DMS114 treated with DMSO at 0.1 percent for 48 hours (cell line): ENCODE measurements around the gene TBC1D26.
"Not testable (repeated sequence)": the region's sequence is repeated elsewhere in the genome, so short reads cannot be mapped to it uniquely, and the experiment has no call there.

Experiments
- DNase-seq: peaks from one replicate; lab custom pipeline; 2025; ENCODE audit not compliant: unreplicated experiment; lab: John Stamatoyannopoulos, UW

The TBC1D26 gene

DNA sequence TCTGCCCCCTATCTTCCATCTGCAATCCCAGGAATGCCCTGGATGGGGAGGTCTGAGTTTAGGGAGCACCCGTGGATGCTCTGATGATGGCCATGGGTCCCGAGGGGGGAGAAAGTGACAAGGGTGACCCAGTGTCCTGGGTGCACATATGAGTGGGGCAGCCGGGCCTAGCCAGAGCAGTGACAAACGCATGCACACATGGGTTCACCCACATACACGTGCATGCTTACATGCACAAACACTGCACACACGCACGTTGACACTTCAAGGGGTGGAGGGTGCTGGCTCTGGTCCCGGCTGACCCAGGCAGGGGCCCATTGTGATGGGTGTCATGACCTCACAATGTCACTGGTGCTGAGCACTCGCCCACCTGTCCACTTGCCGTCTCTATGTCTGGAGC, at the start of gene TBC1D26:
Gene TBC1D26, plus strand, starts transcription at position 384 of the 400 bp plus-strand sequence. CDS start 3,066 bp downstream, outside the sequence.
- DNase-seq = not testable (repeated sequence)

DNA sequence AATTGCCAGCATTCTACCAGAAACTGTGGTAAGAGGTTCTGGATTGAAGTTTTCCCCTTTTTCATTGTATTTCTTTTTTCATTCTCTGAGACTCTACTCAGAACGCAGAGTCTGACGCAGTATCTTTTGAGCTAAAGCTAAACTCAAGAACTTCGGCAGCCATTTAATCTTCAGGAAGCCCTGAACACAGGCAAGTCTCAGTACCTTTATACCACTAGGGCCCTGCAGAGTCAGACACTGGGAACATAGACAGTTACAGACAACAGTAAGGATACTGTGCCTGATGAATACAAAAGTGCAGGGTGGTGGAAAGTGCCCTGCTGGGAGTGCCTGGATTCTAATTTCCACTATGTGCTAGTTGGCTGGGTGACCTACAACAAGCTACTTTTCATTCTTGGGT, 48.9 kb upstream of the TBC1D26 start:
- not testable (repeated sequence) for DNase-seq

DNA sequence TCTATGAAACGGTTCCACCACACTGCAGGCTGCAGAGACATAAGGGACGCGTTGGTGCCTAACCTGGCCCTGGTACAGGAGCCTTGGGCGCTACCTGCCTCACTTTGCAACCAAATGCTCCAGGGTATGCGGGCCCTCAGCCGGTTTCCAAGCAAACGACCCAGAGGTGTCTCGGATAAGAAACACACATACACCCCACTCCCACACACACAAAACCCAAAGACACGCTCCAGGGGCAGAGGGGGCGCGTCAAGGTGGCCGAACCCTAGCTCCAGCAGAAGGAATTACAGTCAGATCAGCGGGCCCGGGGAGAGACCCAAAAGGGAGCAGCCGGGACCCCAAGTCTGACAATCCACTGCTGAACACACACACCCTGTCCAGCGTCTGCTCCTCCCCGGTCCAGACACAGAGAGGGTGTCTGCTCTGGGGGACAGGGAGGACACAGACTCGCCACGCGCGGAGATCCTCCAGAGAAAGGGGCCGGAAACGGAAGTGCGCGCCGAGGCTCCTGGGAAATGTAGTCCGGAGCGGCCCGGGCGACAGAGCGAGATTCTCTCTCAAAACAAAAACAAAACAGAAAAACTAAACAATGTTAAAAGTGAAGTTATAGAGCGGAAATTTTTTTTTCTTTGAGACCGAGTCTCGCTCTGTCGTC, 48.1 kb upstream of the TBC1D26 start, which contains the start of gene TRIM16:
Gene TRIM16, minus strand, starts transcription at position 488 of the 655 bp plus-strand sequence. CDS start 32,702 bp downstream, outside the sequence.
- not testable (repeated sequence) for DNase-seq

DNA sequence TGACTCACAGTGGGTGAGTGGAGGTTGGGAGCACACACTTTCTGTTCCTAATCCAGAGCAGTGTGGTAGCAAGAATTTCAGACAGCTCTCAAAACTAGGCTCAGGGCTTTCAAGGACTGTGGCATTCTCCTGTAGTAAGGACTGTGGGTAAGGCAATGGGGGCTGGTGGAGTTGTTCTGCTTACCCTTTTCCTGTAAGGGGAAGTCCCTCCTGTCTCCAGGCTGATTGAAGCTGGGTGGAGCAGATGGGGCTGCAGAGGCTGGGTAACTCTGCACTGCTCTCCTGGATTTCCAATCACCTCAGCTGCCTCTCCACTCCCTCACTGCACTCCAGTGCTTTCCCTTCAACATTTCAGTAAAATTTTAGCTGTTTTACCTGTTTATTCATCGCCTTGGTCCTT, 44.6 kb upstream of the TBC1D26 start:
- DNase-seq = not testable (repeated sequence)

DNA sequence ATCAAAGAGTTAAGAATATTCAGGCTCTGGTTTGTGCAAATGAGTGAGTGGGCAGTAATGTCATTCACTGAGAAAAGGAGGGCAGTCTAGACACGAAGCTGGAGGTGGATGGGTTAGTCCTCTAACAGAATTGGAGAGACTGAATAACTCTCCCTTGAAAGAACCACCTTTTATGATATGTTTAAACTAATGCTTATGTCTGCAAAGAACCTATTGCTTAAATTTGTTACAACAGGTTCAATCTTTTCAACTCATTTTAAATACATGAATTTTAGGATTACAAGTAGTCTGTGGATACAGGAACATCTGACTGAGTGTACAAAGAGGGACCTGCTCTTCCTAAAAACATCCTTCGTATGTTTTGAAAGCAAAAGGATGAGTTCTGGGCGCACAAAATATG, 33.1 kb upstream of the TBC1D26 start:
- not testable (repeated sequence) for DNase-seq

DNA sequence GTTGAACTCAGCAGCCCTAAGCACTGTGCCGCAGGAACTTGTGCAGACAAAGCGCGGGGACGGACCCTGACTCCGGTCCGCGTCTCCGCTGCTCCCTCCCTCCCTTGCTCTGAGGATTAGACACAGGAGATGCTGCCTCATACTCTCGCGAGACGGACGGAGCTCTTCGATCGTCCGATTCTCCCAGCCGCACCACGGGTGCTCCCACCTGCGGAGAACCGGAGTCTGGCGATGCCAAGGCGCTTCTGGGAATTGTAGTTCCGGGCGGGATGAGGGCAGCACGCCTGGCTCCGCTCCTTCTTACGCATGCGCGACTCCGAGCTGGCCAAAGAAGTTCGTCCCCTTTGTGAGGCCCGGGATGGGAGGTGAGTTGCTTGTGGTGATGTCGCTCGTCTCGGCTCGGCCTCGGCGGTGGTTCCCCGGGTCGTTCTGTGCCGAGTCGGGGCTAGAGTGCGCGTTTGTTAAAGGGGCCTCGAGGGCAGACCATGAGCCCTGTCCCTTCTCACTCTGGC, 32.6 kb upstream of the TBC1D26 start, which contains the start of gene ZNF286A:
Gene ZNF286A, plus strand, starts transcription at position 340 of the 512 bp plus-strand sequence. CDS start 578 bp downstream, outside the sequence.
- DNase-seq = peak; percentile 42

DNA sequence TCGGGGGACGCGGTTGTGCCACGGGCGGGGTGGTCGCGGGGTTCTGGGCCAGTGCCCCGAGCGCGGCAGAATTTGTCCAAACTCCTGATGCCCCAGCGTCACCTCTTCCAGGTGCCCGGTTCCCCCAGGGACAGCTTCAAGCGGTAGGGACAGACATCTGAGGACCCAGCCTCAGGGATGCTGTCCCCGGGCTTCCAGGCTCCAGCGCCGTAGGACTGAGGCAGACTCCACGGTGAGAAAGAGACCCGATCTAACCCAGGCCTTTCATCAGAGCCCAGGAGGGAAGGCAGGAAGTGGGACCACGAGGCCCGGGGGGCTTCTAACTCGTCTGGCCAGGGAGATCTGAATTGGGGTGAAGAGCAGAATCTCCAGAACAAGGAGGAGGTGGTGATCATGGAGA, 32.1 kb upstream of the TBC1D26 start:
- not testable (repeated sequence) for DNase-seq

DNA sequence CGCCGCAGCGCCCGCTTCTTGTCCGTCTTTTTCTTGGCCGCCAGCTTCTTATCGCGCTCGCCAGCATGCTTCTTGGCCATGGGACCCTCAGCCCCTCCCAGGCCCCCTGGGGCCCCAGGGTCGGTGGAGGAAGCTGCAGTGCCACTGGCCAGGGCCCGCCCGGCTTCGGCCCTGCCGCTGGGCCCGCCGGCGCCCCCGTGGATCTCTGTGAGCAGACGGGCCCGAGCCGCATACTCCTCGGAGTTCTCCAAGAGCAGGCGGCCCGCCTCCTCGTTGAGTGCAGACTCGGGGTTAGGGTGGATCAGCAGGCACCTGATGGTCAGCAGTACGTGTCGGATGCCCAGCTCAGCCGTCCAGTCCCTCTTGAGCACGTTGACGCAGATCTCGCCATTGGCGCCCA, 27.8 kb upstream of the TBC1D26 start:
- DNase-seq = not testable (repeated sequence)

DNA sequence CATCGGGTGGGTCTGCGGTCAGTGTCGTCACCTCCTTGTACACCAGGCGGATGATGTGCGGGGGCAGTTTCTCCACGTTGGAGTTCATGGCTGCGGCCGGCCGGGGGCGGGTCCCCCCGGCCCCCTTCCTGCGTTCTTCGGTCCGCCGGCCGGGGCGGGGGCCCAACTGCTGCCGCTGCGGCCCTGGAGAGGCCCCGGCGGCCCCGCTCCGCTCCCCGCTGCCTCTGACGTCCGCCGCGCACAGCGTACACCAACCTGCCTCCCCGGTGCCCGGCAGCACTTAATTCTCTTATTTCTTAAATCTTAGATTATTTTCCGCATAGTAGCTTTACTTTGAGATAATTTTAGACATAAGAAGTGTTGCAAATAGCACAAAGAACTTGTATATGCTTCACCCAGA, 27.3 kb upstream of the TBC1D26 start:
- DNase-seq = not testable (repeated sequence)

DNA sequence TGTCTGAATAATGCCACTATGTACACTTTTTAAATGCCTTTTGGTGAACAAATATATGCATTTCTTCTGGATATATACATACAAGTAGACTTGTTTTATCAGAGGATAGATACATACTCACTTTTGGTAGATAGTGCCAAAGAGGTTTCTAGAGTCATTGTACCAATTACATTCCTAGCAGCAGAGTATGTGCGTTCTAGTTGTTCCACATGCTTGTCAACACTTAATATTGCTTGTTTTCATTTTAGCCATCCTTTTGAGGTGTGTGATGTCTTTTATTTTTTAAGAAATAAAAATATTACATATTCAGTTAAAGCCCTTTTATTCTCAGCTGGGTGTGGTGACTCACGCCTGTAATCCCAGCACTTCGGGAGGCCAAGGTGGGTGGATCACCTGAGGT, 23.2 kb upstream of the TBC1D26 start:
- DNase-seq = not testable (repeated sequence)

DNA sequence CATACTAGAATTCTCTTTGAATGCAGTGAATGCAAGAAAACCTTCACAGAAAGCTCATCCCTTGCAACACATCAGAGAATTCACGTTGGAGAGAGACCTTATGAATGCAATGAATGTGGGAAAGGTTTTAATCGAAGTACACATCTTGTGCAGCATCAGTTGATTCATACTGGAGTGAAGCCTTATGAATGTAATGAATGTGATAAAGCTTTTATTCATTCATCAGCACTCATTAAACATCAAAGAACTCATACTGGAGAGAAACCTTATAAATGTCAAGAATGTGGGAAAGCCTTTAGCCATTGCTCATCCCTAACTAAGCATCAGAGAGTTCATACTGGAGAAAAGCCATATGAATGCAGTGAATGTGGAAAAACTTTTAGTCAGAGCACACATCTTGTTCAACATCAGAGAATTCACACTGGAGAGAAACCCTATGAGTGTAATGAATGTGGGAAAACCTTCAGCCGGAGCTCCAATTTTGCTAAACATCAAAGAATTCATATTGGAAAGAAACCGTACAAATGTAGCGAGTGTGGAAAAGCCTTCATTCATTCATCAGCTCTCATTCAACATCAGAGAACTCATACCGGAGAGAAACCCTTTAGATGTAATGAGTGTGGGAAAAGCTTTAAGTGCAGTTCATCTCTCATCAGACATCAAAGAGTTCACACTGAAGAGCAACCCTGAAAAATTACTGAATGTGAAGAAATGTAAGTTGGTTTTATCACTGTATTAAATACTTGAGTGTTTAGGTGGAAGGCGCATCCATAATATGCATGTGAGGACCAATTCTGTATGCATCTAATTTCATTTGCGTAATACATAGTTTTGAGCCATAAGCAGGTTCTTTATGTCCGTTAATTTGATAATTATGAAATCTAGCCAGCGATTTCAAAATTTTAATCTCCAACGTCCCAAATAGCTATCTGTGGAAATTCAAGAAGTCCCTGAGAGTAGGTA, 15.2 kb upstream of the TBC1D26 start:
- not testable (repeated sequence) for DNase-seq

DNA sequence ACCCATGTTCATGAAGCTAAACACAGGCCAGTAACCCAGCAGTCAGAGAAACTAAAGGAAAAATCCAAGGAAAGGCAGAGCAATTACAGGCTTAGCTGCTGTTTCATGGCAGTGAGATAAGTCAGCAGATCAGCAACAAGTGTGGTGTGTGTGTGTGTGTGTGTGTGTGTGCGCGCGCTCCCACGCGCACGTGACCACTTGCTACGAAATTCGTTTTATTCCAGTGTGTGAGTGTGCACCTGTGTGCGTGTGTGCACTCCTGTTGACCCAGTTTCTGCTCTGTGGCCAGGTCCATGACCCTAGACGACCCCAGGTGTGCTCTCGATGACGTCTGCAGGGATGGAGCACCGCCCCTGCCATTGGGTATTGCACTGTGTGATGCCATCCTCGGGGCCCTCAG, 1.5 kb upstream of the TBC1D26 start:
- DNase-seq = not testable (repeated sequence)

DNA sequence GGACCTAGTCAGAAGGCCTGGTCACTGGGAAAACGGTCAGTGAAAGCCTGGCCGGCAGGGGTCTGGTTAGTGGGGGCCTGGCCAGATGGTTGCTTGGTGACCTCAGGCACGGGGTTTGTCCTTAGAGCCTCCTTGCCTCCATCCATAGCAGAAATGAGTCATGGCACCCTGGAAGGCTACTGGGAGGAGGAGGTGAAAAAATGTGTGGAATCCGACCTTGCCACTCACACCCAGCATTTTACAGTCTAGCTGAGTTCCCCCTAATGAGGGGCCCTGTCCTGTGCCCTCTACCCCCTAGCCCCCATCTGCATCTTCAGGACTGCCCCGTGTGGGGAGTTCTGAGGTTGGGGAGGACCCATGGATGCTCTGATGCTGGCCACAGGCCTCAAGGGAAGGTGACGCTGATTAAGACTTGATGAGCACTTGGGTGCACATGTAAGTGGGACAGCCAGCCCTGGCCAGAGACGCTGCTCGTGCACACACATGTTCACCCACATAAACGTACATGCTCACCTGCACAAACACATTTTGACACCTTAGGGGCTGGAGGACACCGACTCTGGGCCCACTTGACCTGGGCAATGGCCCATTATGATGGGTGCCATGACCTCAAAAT, 1.2 kb downstream of the TBC1D26 start:
- not testable (repeated sequence) for DNase-seq

DNA sequence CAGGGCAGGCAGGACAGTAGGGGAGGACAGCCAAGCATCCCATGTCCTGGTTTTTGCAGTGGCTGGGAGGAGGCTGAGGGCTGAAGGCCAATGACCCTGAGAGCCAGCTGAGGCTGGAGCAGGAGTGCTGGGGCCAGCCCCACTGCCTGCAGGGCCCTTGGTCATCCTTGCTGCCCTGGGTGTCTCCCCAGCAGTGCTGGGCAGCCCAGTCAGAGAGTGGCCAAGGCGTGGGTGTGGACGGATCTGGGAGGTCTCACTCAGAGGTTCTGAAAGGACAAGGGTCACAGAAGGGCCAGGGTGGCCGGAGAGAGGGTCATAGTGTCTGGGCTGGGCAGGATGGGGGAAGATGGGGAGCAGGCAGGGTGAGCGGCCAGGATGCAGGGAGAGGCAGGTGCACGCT, 4.5 kb downstream of the TBC1D26 start:
- not testable (repeated sequence) for DNase-seq

DNA sequence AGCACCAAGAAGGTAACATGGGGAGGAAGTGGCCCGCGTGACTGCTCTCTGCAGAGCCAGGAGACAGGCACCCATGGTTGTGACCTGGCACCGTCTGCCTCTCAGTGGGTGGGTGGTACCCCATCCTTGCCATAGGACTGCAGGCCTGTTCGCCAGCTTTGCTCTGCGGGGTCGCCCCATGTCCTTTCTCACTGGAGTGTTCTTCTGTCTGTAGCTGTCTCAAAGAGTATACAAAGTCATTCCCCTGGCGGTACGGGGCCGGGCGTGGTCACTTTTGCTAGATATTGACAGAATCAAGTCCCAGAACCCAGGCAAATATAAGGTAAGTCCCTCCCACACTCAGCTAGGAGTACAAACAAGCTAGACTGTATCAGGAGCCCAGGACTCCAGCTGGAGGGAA, 6.0 kb downstream of the TBC1D26 start:
- no peak for DNase-seq

DNA sequence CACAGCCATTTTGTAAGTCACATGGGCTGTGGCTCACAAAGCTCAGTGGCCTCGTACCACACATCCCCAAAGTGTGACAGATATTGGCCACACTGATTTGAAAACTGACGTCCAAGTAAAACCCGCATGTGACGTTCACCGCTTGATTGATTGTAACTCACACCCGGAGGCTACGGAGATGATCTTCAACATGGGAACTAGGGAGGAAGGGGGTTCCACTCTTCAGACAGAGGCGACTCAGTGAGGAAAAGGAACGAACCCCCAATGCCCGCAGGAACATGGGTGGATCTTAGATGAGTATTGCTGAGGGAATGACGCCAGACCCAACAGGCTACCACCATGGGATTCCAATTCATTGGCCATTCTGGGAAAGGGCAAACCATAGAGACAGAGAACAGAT, 7.2 kb downstream of the TBC1D26 start:
- not testable (repeated sequence) for DNase-seq

DNA sequence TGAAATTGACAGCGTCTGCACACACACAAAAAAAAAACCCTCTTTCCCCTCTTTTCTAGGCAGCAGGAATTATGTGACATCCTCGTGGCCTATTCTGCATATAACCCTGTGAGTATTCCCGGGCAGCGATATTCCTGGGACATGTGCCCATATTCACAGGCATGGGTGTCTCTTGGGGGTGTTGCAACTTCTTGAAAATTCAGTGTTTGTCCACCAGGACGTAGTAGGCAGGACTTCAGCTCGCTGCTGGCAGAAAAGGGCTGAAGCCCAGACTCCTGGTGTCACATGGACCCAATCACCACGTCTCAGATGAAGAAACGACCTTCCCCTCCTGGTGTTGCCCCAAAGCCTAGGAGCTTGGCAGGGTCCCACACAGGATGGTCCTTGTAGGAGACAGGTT, 8.0 kb downstream of the TBC1D26 start:
- not testable (repeated sequence) for DNase-seq

DNA sequence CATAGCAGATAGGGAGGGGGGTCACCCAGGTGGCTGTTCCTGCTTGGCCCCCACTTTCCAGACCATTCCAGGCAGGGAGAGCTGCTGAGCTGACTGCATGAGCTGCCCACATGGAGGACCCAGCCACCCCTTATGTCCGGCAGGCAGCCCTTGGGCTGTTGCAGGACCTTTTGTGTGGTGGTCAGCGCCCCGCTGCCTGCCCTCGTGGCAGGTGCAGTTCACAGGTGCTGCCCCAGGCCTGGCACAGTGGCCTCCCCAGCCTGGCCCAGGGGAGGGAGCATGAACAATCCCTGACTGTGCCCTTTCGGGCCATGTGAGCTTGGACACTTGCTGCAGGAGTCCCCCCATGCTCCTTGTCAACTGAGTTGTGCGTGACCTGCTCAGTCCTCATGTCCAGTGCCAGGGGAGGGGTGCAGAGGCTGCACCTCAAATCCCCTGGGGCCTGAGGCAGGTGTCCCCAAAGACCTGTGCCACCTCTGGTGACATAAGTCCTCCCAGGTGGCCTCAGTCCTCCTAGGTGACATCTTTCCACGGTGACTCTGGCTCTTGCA, 8.6 kb downstream of the TBC1D26 start:
- no peak for DNase-seq

DNA sequence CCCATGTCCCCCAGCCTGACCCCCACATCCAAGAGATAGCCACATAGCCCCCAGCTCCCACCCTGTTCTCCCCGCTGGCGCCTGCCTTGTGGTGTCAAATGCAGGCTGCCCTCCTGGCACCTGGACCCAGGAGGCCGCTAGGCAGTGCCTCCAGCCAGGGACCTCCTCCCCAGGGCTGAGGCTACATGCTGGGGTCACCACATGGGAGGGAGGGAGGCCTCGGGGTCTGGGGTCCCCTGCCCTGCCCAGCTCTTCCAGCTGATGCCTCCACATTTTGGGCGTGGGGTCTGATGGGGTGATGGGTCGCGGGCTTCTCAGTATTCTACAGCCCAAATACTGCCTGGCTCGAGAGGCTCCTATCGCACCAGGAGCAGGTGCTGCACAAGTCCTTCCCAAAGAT, 9.5 kb downstream of the TBC1D26 start:
- no peak for DNase-seq

DNA sequence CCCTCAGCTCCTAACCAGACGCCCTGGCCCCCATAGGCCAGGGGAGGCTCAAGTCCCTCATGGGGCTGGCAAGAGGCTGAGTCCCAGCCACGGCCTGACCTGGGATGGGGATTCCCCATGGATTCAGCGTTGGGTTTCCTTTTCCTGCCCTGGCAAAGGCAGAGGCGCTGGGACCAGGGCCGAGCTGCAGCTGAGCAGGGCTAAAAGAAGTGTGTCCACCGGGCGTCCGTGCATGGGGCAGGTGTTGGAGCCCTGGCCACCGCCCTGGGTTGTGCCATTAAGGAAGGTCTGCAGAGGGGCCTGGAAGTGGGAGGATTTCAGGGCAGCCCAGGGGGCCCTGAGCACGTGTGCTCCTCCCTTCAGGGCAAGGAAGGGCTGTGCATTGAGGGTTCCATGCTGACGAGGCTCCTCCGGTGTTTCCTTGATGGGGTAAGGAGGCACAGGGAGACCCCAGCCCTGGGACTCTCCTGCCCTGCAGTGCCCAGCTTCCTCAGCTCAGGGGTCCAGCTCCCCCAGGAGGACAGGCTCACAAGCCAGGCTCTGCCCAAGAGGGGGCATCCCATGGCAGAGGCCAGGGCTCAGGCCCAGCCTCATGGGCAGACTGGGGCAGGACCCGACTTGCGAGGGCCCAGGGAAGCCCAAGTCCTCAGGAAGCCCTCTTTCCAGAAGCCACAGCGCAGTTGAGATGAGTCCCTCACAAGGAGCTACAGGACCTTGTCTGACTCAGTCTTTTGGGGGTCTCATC, 10.1 kb downstream of the TBC1D26 start:
- DNase-seq = no peak
